Liver (tissue), 3 donors: ENCODE data around the gene RTBDN.

Source experiments
- RAD21 ChIP-seq, 2 donors: IDR thresholded peaks; 2 replicates each; pipeline ENCODE4 v1.6.1; 2016; ENCODE audit warnings: antibody characterized with exemption in 2 of 2, mild to moderate bottlenecking in 2 of 2
- RXRA ChIP-seq, 2 donors: IDR thresholded peaks; 2 replicates each; pipeline ENCODE4 v1.6.1; 2017 to 2018; ENCODE audit warnings: antibody characterized with exemption in 2 of 2, mild to moderate bottlenecking in 1 of 2
- TF ChIP-seq, protein P1 (sequence below): IDR thresholded peaks from 2 replicates; pipeline ENCODE4 v1.6.1; 2016; ENCODE audit warnings: antibody characterized with exemption
- TF ChIP-seq, protein P2 (sequence below): fragments of 150-350 bp; IDR thresholded peaks from 2 replicates; pipeline ENCODE4 v1.5.1; 2017; ENCODE audit warnings: improper control_type of control experiment, low read depth, low read length; ENCODE audit not compliant: missing input control
- donor health status: healthy.
- donor health status: healthy.

DNA sequence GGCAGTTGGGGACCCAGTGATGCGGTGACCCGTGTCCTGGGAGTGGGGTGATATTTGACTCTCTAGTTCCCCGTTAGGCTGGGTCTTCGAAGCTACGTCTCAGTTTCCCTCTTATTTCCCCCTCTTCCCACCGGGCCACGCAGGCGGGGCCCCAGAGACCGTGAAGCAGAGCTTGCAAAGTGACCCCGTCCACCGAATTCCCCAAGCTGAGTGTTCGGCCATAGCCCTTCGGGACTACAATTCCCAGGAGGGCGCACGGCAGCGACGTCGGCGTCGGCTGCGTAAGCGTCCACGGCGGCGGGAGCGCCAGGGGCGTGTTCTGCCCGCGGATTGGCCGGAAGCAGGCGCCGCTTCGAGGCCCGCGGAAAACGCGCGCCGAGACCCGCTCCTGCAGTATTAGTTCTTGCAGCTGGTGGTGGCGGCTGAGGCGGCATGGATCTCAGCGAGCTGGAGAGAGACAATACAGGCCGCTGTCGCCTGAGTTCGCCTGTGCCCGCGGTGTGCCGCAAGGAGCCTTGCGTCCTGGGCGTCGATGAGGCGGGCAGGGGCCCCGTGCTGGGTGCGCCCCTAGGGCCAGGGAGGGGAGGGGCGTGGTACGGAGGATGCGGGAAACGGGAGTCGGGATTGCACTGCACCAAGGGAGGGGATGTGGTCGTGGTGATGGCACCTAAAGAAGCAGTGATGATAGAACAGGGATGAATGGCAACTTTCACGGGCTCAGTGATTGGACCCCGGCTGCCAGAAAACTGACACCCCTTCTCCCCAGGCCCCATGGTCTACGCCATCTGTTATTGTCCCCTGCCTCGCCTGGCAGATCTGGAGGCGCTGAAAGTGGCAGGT, 27.9 kb downstream of the RTBDN start, which contains the start of gene RNASEH2A:
- TF ChIP-seq, protein P1, sequence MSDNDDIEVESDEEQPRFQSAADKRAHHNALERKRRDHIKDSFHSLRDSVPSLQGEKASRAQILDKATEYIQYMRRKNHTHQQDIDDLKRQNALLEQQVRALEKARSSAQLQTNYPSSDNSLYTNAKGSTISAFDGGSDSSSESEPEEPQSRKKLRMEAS = no peak
- TF ChIP-seq, protein P2, sequence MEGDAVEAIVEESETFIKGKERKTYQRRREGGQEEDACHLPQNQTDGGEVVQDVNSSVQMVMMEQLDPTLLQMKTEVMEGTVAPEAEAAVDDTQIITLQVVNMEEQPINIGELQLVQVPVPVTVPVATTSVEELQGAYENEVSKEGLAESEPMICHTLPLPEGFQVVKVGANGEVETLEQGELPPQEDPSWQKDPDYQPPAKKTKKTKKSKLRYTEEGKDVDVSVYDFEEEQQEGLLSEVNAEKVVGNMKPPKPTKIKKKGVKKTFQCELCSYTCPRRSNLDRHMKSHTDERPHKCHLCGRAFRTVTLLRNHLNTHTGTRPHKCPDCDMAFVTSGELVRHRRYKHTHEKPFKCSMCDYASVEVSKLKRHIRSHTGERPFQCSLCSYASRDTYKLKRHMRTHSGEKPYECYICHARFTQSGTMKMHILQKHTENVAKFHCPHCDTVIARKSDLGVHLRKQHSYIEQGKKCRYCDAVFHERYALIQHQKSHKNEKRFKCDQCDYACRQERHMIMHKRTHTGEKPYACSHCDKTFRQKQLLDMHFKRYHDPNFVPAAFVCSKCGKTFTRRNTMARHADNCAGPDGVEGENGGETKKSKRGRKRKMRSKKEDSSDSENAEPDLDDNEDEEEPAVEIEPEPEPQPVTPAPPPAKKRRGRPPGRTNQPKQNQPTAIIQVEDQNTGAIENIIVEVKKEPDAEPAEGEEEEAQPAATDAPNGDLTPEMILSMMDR = peak; percentile 1
- TF ChIP-seq RAD21 (IDR thresholded peaks at IDR 0.05) (no peak), RXRA (IDR thresholded peaks at IDR 0.05) (no peak)
